Measurements from ENCODE around the gene TMX4.
"Not testable (repeated sequence)": the region's sequence is repeated elsewhere in the genome, so short reads cannot be mapped to it uniquely, and the experiment has no call there.

The TMX4 gene, protein sequence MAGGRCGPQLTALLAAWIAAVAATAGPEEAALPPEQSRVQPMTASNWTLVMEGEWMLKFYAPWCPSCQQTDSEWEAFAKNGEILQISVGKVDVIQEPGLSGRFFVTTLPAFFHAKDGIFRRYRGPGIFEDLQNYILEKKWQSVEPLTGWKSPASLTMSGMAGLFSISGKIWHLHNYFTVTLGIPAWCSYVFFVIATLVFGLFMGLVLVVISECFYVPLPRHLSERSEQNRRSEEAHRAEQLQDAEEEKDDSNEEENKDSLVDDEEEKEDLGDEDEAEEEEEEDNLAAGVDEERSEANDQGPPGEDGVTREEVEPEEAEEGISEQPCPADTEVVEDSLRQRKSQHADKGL

DNA sequence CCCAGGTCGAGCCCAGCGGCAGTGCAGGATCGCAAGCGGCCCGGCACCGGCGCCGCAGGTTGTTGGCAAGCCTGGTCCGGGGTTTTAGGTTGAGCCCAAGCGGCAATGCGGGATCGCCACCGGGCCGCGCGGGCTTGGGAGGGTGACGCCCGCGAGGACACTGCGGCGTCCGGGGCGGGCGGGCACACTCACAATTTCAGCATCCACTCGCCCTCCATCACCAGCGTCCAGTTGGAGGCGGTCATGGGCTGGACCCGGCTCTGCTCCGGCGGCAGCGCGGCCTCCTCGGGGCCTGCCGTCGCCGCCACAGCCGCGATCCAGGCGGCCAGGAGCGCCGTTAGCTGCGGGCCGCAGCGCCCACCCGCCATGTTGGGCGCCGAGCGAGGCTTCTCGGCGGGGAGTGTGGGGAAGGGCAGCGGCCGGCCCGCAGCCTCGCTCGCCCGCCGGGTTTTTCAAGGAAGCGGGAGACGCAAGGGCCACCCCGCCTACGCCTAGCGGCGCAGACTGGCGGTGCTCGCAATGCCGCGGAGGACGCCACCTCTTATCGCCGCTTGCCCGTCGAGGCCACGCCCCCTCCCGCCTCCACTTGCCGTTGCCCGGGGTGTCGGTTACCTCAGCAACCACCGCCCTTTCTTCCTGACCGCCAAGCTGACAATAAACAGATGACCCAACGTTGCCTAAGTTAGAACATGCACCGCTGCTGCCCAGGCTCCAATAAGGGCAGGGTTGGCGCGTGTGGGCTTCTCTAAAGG, at the start of gene TMX4:
Gene TMX4 (minus strand): TSS at position 516 of the 752 bp plus-strand sequence. CDS start 148 bp downstream, at position 368.
- peak; percentile 98 for DNase-seq (ENCODE audit: low spot score)

DNA sequence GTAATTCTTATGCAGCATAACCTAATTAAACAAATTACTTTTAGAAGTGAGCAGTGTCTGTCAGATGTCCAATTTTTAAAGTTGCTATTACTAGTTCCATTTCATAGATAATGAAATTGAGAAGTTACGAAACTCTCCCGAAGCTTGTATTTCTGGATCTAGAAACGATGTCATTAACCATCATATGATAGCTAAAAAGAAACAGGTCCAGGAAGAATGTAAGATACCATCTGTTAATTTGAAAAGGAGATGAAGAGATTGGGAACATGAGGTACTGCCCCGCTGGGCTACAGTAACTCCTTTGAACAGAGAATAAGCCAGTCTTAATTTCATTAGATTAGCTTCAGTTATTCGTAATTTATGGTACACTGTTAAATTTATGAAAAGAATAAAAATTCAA, 47.5 kb upstream of the TMX4 start:
- DNase-seq (ENCODE audit: low spot score) = no peak

DNA sequence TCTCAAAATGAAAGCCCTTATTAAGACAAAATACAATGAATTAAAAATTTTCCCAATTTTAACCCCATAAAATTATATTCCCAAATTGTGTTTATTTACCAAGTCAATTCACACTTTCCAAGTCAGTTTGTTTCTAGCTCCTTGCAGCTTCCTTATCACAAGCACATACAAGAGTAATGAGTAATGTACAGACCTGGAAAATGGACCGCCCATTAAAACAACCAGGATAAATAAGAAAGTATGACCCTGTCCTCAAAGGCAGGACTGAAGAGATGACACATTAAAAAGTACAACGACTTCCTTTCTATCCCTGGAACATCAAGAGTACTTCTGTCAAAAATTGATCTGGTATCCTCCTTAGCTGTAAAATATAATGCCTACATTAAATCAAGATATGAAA, 47.1 kb upstream of the TMX4 start:
- no peak for DNase-seq (ENCODE audit: low spot score)

DNA sequence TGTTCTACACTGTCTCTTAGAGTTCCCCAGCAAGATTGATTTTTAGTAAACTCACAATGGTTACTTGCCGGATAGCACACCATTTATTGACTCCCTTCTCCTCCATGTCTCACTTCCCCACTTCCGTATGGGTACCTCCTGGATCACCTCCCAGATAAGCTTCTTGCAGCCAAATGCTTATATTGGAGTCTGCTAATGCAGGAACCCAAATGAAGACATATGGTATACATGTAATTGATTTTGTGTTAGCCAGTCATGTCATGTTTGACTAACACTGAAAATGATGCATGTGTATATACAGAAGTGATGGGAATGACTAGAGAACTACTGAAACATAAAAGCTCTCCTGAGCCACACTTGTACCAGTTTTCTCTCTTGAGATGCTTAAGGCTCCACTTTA, 46.1 kb upstream of the TMX4 start:
- DNase-seq (ENCODE audit: low spot score) = no peak

DNA sequence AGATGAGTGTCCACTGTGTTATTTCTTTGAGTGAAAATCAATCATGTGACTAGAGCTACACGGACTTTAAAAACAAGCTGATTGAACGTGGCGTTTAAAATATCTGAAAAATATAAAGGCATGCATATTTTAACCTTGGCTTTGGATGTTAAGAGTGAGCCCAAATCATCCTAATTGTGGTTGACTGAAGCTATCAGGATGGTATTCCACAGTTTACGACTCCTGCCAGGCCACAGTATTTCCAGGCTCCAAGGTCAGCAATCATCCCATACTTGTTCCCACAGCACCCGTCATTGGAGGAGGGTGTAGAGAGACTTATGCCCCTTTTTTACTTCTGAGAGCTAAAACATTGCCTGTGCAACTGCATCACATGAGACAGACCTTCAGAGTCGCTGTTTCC, 43.2 kb upstream of the TMX4 start:
- peak; percentile 5 for DNase-seq (ENCODE audit: low spot score)

DNA sequence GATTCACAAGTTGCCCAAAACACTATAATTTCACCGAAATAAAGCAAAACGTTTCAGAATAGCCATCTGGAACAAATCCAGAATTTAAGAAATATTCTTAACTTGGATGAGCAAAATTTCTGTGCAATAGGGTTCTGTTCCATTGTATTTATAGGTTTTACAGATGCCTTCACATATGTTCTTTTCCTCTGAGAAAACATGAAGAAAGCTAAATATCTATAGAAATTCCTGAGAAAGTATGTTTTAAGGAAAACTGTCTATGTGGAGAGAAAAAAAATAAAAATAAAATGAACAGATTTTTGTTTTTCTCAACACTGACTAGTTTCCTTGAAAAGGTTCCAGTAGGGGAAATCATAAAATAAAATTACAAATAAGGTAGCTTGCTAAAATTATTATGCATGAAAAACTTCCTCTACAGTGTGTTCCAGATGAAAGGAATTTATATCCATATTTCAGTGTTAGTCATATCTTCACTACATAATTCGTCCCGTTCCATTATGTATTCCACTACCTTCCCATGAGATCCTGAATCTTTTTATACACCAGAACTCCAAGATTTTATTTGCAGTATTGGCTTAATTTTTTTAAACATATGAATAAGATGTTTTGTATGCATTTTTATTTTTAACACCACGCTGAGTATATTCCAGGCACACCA, 42.4 kb upstream of the TMX4 start:
- DNase-seq (ENCODE audit: low spot score) = no peak

DNA sequence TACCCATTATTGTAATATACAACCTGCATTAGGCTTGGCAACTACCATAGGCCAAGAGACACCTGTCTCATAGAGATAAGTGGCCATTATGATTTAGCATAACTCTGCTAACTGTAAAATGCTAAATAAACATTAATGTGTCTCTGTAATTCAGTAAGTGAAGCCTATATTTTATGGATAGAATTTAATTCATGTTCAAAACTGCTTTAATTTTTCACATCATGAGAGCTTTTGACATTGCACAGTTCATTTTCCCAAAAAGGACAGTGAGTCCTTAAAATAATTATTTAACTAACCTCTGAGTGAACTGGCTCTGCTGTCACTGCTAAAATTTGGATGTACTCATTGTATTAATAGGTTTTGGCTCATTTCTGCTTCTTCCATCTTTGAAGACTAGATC, 41.4 kb upstream of the TMX4 start:
- no peak for DNase-seq (ENCODE audit: low spot score)

DNA sequence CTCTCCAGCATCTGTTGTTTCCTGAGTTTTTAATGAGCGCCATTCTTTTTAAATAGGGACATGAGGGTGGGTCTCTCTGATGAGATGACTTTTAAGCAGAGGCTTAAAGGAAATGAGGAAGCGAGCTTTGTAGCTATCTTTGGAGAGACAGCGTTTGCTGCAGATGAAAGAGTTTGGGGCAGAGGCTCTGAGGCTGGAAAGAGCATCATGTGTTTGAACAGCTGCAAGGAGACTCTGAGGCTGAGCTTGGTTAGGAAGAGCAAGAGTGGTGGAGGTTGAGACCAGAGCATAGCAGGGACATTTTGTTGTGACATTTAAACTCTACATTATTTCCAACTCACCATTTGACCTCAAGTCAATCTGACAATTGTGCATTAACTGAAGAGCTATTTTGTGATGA, 38.3 kb upstream of the TMX4 start:
- DNase-seq (ENCODE audit: low spot score) = no peak

DNA sequence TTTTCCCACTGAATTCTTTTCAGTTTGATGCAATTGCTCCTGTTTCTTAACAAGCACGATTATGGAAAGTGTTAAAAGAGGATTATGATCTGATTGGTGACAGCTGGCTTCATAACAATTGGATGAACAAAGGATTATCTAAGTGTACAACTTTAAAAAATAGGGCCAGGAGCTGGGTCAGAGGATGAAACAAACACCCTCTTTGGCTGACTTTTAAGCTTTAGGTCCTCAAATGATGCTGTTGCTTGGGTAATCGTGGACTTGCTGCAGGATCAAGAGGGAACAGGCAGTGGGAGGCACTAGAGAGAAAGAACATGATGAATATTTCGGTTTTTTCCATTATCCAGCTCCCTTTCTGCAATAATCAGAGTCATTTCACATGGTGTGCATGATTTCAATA, 35.5 kb upstream of the TMX4 start:
- no peak for DNase-seq (ENCODE audit: low spot score)

DNA sequence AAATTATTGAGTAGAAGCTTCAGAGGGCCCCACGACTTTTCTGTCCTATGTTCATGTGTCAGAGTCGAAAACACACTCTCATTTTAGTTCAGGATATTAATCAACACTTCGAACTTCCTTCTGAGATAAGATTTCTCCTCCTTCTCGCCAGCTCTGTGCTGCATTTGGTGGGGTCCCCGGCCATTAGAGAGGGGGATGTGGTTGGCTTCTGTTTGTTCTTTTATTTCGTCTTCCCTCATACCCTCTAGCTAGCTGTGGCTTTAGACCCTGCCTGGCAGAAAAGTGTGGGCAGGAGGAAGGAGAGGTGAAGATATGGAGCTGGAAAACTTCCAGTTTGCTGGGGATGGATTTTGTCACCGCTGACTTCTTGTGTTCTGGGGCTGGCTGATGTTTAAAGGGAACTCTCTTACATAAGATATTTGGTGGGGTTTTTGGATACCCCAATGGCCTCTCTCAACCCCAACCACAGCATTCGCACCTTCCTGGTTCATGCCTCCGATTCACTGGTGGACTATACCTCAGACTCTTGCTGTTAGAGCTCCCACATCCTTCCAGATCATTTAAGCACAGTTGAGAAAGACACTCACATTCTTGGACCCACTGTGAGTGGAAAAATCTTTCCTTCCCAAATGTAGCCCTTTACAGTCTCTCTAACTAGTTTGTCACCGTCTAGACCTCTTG, 30.7 kb upstream of the TMX4 start:
- no peak for DNase-seq (ENCODE audit: low spot score)

DNA sequence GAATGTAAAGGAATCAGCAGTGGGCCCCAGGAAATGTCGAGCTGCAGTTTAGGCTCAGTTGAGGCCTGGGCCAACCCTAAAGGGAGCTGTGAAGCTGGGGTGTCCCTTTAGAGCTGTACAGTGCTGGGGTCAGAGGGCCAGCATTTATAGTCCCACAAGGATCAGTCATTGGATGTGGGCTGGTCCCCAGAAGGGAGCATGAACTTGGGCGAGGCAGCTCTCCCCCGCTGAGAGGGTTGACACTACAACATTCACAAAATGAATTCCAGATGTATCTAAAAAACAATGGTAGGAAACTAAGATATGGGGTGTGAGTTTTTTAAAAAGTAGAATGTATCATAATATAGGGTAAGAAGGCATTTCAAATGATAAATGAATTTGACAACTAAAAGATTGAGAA, 29.7 kb upstream of the TMX4 start:
- no peak for DNase-seq (ENCODE audit: low spot score)

DNA sequence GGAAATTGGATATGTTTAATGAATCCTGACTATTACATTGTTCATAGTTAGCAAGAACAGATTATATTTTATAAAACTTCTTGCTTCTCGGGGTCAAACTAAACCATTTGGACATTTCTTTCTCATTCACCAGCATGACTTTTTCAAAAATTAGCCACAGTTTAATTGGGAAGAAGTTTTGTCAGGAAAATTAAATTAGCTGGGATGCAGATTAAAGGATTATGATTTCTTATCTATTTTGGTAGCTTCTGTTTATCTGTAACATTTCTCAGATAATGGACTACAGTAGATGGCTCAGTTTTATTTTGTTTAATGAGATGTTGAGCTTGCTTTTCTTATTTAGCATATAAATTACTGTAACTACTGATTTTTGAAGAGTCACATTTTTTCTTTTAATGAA, 26.4 kb upstream of the TMX4 start:
- no peak for DNase-seq (ENCODE audit: low spot score)

DNA sequence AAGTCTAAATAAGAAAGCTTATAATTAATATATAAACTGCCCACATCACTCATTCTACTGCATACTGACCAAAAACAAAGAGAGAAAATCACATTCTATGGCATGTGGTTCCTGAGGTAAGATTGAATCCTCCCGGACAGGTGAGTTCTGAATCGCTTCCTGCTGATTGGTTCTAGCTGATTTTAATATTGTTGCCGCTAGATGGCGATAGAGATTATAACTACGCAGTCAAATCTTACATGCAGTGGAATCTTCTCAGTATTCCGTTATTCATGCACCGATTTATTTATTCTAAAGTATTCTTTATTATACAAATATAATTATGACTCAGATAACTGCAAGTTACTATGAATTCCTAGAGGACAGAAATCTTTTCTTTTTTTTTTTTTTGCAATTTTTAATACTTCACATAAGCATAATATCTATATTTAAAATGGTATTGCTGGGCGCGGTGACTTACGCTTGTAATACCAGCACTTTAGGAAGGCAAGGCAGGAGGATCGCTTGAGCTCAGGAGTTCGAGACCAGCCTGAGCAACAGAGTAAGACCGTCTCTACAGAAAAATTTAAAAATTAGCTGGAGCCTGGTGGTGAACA, 24.2 kb upstream of the TMX4 start:
- DNase-seq (ENCODE audit: low spot score) = peak; percentile 35

DNA sequence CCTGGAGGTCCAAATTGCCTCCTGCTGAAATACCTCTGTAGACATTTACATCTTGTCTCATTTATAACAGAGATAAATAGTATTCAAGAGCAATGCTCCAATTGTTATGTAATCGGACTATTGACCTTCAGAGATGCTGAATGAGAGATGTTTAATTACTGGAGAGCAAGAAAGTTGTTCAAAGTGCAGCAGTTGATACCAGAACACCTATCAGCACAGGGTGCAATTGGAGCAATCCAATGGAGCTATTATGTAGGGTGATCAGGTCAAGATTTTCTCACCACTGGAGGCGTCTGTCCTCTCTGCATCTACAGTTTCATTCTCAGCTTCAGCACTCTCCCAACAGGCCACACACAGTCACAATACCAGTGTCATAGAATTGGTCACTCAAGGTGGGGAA, 19.5 kb upstream of the TMX4 start:
- DNase-seq (ENCODE audit: low spot score) = no peak

DNA sequence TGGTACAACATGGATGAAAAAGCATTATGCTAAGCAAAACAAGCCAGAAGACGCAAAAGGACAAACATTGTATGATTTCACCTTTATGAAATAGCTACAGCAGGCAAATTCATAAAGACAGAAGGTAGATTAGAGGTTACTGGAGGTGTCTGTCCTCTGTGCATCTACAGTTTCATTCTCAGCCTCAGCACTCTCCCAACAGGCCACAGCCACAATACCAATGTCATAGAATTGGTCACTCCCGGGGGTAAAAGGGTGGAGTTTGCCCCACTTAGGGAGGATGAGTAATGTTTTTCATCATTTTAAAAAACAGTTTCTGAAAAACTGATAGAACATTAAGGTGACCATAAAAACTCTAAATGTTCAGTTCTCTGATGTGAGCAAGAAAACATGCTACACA, 17.2 kb upstream of the TMX4 start:
- no peak for DNase-seq (ENCODE audit: low spot score)

DNA sequence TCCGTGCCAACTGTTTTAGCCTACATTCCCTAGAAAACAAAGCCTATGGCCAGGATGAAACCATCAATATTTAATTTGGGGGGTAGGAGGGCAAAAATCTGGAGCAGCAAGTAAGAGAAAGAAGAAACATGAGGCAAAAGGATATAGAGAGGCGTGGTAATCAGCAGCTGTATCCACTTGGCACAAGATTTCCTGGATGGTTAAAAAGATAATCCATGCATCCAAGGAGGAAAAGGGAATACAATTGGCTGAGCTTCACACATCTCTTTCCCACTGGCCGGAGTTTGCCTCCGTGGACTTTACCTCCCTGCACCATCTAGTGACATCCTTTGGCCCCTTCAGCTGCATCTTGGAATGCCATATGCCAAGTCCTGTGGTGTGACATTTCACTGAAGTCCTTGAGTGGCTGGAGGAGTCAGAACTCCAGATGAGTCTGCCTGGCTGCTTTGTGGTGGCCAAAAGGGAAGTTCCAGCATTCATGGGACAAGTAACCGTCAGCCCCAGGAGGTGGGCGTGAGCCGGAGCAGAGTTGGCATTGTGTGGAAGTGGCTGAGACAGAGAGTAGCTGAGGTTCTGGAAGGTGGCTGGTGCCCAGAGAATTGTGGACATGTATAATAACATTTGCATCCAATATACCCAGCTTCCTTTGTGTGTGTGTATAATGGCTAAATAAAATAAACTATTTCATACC, 13.7 kb upstream of the TMX4 start:
- DNase-seq (ENCODE audit: low spot score) = no peak

DNA sequence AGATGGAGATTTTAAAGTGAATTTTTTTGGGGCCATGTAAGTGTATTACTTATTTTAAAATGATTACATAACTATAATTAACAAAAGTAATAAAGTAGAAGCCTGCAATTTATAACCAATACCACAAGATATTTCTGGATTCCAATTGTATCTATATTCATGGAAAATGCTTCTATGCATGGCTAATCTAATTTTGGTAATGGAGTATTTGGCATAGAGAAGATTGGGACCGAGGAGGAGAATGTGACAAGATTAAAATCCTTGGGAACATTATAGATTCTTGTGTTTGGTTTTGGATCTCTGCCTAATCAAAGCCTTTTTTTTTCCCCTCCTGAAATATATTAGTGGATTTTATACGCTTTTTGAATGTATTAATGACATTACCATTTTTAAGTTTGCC, 12.9 kb upstream of the TMX4 start:
- DNase-seq (ENCODE audit: low spot score) = no peak

DNA sequence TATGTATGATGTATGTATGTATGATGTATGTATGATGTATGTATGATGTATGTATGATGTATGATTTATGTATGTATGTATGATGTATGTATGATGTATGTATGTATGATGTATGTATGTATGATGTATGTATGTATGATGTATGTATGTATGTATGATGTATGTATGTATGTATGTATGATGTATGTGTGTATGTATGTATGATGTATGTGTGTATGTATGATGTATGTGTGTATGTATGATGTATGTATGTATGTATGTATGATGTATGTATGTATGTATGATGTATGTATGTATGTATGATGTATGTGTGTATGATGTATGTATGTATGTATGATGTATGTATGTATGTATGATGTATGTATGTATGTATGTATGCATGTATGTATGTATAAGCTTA, 12.0 kb upstream of the TMX4 start:
- not testable (repeated sequence) for DNase-seq (ENCODE audit: low spot score)

DNA sequence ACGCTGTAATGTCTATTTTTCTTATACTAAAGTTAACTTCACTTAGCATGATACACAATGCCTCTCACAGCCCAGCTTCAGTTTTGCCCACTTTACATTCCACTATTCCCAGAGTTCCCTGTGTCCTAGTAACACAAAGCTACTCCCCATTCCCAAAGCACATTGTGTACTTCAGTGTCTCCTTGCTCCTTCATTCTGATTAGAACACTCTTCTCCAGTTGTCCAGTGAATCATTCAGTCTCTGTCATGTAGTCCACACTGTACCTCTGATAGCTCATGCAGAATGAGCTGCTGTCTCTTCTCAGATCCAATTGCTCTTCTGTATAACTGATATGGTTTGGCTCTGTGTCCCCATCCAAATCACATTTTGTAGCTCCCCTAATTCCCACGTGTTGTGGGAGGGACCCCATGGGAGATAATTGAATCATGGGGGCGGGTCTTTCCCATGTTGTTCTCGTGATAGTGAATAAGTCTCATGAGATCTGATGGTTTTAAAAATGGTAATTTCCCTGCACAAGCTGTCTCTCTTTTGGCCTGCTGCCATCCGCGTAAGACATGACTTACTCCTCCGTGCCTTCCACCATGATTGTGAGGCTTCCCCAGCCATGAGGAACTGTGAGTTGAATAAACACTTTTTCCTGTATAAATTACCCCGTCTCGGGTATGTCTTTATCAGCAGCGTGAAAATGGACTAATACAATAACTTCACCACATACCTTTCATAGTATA, 2.1 kb upstream of the TMX4 start:
- no peak for DNase-seq (ENCODE audit: low spot score)

DNA sequence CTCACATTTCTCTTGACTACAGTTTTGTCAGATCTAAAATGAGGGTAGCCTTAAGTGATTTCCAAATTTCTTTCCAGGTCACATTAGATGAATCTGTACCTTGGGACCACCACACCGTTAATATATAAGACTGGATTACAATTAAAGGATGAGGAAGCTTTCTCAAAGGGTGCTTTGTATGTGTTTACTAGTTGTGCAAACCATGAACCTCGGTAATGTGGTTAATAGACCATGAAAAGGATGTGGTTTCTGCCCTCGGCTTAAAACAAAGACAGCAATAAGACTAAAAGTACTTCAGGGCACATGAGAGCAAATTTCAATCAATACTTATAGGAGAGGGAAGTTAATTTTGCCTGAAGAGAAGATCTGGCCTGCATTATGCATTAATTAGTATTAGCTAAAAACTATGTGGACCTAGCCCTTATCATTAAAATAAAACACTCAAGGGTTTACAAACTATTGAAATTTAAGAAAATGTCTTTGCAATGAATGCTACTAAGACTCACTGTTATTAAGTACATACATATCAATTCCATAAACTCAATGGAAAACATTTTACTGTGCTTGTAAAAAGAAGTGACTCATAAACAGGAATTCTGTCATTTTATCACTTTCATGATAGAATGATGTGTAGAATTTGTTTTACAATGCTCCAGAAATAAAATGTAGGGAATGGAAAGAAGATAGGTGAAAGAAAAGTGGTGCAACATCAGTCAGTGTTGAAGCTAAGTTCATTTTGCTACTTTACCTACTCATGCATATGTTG, 936 bp upstream of the TMX4 start:
- DNase-seq (ENCODE audit: low spot score) = no peak

Measured in AG08396 (cell line).